Tibial artery (tissue), 4 donors: ENCODE measurements around the gene PTPRN2.

Source experiments
- DNase-seq, 2 donors: peaks; one replicate each; pipeline ENCODE4 v3.0.0-alpha.2; 2019
- H3K27ac ChIP-seq, 2 donors: fragments of 200-600 bp; sonication (generic) in 1 of 2; 1 replicate in 1 of 2; 2 replicates in 1 of 2; pipeline ENCODE4 v1.5.1; 2018 to 2019; ENCODE audit warnings: mild to moderate bottlenecking in 1 of 2
- H3K27me3 ChIP-seq, 2 donors: fragments of 200-600 bp; sonication (generic) in 1 of 2; one replicate each; pipeline versions ENCODE4 v1.5.1 to v1.6.0; 2016 to 2019
- H3K36me3 ChIP-seq, 3 donors: fragments of 200-600 bp; sonication (generic) in 2 of 3; one replicate each; pipeline ENCODE4 v1.5.1; 2016 to 2019; ENCODE audit warnings: mild to moderate bottlenecking in 2 of 3
- H3K4me1 ChIP-seq, 4 donors: fragments of 200-600 bp; sonication (generic) in 2 of 4; 1 replicate in 3 of 4; 2 replicates in 1 of 4; pipeline ENCODE4 v1.5.1; 2016 to 2019
- H3K4me3 ChIP-seq, 2 donors: fragments of 200-600 bp; sonication (generic) in 1 of 2; 1 replicate in 1 of 2; 2 replicates in 1 of 2; pipeline ENCODE4 v1.5.1; 2018 to 2019; ENCODE audit warnings: mild to moderate bottlenecking in 2 of 2
- H3K9me3 ChIP-seq, 3 donors: fragments of 200-600 bp; sonication (generic) in 1 of 3; one replicate each; pipeline ENCODE4 v1.5.1; 2016 to 2019
- CTCF ChIP-seq, 2 experiments: fragments of 200-600 bp in 1 of 2; fragments of 450-650 bp in 1 of 2; IDR thresholded peaks; one replicate each; pipeline ENCODE4 v1.5.1; 2017 to 2019; ENCODE audit warnings: antibody characterized with exemption in 2 of 2, mild to moderate bottlenecking in 1 of 2, moderate library complexity in 1 of 2
- intact Hi-C: fragments of 100-400 bp; cut with DNase I; formaldehyde crosslinking; loops from one replicate; pipeline ENCODE4 v1.15.0; 2023; ENCODE audit warnings: low total_unique reads

Gene PTPRN2

GRCh38 chr7:158470336-158470735, 117.3 kb downstream of the PTPRN2 start:
- Histone ChIP-seq H3K36me3 (no peaks in the 10 kb centered on the region), H3K4me1 (no peaks in the 10 kb centered on the region), H3K27ac (no peak overlapping the region), H3K27me3 (peaks cover 0 to 24% of the 10 kb centered on the region in 2 donors), H3K4me3 (no peak overlapping the region), H3K9me3 (no peaks in the 10 kb centered on the region)
- intact Hi-C loops = no loop called here
- TF ChIP-seq CTCF (IDR thresholded peaks at IDR 0.05) = no peak
- no peak for DNase-seq

- no peak for TF ChIP-seq CTCF (IDR thresholded peaks at IDR 0.05)
- peaks cover 0 to 18% of the 10 kb centered on the region in 2 donors for H3K27me3 ChIP-seq
- H3K4me1 ChIP-seq = no peaks in the 10 kb centered on the region
- no peak overlapping the region for H3K4me3 ChIP-seq
- H3K9me3 ChIP-seq = no peaks in the 10 kb centered on the region
- no peak for DNase-seq
- intact Hi-C loops = no loop called here
- no peaks in the 10 kb centered on the region for H3K36me3 ChIP-seq
- H3K27ac ChIP-seq = no peak overlapping the region
Observed at GRCh38 chr7:158469396-158470051, 118.1 kb downstream of the PTPRN2 start.

GRCh38 chr7:158468700-158469296, 118.8 kb downstream of the PTPRN2 start:
- no peaks in the 10 kb centered on the region for H3K9me3 ChIP-seq
- DNase-seq = no peak

GRCh38 chr7:158468181-158468580, 119.4 kb downstream of the PTPRN2 start:
- intact Hi-C loops = no loop called here
- Histone ChIP-seq H3K36me3 (no peaks in the 10 kb centered on the region), H3K4me3 (no peak overlapping the region), H3K27ac (no peak overlapping the region), H3K9me3 (no peaks in the 10 kb centered on the region), H3K27me3 (peaks cover 0 to 15% of the 10 kb centered on the region in 2 donors), H3K4me1 (no peaks in the 10 kb centered on the region)
- no peak for DNase-seq
- TF ChIP-seq CTCF (IDR thresholded peaks at IDR 0.05) = no peak

More at GRCh38 chr7:158468700-158469296, 118.8 kb downstream of the PTPRN2 start:
- H3K4me1 ChIP-seq = no peaks in the 10 kb centered on the region
- H3K27me3 ChIP-seq = peaks cover 0 to 16% of the 10 kb centered on the region in 2 donors
- no peaks in the 10 kb centered on the region for H3K36me3 ChIP-seq
- no peak overlapping the region for H3K27ac ChIP-seq
- no peak overlapping the region for H3K4me3 ChIP-seq
- TF ChIP-seq CTCF (IDR thresholded peaks at IDR 0.05) = no peak
- intact Hi-C loops = no loop called here

- Histone ChIP-seq H3K9me3 (no peaks in the 10 kb centered on the region), H3K27me3 (peaks cover 0 to 14% of the 10 kb centered on the region in 2 donors), H3K36me3 (no peaks in the 10 kb centered on the region), H3K27ac (no peak overlapping the region), H3K4me1 (no peaks in the 10 kb centered on the region), H3K4me3 (no peak overlapping the region)
- intact Hi-C loops = no loop called here
- TF ChIP-seq CTCF (IDR thresholded peaks at IDR 0.05) = no peak
- DNase-seq = no peak
Observed at GRCh38 chr7:158467562-158467961, 120.1 kb downstream of the PTPRN2 start.
